ENCODE data around the gene TMEM221.
A peak's percentile ranks its signal among the peaks of the same experiment; 100 is the strongest.
"Not testable (repeated sequence)": the region's sequence is repeated elsewhere in the genome, so short reads cannot be mapped to it uniquely, and the experiment has no call there.

Gene TMEM221

DNA sequence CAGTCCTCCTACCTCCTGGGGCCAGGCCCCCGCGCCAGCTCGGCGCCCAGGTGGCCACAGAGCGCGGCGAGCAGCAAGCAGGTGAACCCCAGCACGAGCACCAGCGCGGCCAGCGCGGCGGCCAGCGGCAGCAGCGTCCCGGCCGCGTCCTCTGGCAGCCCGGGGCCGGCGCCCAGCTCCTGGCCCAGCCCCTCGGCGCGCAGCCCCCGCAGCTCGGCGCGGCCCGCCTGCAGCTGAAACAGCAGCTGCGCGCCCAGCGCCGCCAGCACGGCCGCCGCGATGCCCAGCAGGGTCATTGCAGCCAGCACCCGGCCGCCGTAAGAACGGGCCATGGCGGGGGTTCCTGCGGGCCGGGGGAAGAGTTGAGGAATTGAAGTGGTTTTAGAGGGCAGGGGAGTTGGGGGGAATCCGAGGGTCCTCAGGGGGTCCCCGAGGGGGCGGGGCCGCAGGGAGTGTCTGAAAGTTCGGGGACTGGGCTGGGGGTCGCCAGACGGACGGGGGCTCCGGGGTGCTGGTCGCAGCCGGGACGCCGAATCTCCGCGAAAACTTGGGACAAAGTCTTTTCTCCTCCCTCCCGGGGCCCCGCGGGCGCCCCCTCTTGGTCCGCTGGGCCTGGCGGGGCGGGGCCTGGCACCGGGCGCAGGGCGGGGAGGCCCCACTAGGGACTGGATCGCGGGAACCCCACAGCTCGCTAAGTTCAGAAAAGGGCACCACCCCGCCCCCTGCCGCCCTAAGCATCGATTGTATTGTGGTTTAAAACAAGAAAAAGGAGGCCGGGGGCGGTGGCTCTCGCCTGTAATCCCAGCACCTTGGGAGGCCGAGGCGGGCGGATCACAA lies at the start of gene TMEM221:
Gene TMEM221 (minus strand): TSS at position 538 of the 837 bp plus-strand sequence. CDS start 206 bp downstream, at position 332.
- peak; percentile 19 to 43 for DNase-seq (ENCODE audit: low read depth in 2 of 2)

DNA sequence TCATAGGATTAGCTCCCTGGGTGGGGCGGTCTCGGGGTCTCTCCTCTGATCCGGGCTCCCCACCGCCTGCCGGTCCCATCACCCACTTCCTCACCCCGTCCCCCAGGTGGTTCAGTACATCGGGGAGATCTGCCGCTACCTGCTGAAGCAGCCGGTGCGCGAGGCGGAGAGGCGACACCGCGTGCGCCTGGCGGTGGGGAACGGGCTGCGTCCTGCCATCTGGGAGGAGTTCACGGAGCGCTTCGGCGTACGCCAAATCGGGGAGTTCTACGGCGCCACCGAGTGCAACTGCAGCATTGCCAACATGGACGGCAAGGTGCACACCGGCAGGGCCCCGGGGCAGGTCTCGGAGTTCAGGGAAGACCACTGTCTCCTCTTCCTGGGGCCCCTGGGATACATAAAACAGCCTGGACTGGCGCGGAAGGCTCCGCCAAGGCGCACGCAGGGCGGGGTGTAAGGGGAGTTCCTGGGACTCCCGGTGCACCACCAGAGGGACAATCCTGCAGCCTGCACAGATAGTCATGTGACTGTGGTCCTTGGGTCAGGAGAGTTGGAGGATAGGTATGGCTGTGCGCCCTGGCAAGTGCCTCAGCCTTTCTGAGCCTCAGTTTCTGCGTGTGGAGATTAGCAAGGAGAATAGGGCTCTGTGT lies 48.8 kb upstream of the TMEM221 start:
- no peak for DNase-seq (ENCODE audit: low read depth in 2 of 2)

DNA sequence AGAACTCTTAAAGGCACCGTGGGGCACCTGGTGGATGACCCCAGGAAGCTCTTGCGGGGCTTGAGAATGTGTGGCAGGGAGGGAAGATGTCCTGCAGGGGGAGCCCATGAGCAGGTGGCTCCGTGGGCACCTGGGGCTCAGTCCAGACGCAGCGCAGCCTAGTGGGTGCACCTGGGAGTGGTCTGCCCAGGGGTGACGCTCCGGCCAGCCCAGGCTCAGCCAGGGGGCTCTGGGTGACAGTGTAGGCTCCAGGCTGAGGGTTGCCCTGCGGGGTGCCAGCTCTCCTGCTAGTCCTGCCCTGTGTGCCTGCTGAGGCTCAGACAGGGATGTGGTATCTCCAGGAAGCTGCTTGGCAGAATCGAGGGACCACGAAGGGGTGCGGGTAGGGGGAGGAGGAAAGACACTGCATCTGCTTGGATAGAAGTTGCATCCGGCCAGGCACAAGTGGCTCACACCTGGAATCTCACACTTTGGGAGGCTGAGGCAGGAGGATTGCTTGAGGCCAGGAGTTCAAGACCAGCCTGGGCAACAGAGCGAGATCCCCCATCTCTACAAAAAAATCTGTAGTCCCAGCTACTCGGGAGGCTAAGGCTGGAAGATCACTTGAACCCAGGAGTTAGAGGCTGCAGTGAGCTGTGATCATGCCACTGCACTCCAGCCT lies 48.0 kb upstream of the TMEM221 start:
- peak; percentile 82 to 83 for DNase-seq (ENCODE audit: low read depth in 2 of 2)

DNA sequence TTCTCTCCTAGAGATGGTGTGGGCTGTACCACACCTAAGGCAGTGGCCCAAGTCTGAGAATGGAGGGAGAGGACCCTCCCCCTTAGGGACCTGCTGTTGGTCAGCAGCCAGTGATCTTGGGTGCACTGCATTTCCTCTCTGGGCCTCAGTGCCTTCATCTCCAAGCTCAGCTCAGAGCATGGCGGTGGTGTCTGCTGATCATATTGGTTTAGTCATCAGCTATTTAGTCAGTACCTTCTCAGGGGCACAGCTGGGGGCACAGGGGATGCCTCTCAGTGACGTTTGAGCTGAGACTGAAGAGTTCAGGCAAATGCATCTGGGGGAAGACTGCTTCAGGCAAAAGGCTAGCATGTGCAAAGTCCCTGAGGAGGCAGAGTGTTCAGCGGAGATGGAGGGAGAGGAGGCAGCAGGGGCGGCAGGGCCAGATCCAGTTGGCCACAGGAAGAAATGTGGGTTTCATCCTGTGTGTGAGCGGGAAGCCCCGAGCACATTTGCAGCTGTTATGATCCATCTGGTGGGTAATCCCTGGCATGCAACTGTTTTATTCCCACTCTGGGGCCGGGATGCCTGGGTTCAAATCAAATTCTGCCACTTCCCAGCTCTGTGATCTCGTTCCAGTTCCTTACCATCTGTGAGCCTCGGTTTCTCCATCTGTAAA lies 47.3 kb upstream of the TMEM221 start:
- no peak for DNase-seq (ENCODE audit: low read depth in 2 of 2)

DNA sequence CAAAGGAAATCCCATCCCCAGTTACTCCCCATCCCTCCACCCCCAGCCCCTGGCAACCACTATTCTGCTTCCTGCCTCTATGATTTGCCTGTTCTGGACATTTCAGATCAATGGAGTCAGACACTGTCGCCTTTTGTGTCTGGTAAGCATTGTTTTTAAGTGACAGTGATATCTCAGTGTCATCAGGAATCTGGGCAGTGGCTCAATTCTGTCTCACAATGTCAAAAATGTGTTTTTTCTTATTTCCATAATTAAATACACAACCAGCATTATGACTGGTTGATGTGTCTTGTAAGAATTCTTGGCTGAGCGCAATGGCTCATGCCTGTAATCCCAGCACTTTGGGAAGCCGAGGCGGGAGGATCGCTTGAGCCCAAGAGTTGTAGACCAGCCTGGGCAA lies 42.8 kb upstream of the TMEM221 start:
- DNase-seq (ENCODE audit: low read depth in 2 of 2) = no peak

DNA sequence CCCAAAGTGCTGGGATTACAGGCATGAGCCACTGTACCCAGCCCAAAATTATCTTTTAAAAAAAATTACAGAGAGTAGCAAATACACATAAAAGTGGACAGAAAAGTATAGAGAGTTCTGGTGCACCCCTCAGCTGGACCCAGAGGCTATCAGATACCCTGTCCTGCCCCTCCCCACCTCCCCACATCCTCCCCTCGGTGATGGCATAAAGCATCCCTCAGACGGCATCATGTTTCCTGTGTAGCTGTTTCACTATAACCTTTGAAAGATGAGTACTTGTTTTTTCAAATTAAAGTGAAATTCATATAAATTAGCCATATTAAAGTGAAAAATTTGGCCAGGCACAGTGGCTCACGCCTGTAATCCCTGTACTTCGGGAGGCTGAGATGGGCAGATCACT lies 41.9 kb upstream of the TMEM221 start:
- DNase-seq (ENCODE audit: low read depth in 2 of 2) = no peak

DNA sequence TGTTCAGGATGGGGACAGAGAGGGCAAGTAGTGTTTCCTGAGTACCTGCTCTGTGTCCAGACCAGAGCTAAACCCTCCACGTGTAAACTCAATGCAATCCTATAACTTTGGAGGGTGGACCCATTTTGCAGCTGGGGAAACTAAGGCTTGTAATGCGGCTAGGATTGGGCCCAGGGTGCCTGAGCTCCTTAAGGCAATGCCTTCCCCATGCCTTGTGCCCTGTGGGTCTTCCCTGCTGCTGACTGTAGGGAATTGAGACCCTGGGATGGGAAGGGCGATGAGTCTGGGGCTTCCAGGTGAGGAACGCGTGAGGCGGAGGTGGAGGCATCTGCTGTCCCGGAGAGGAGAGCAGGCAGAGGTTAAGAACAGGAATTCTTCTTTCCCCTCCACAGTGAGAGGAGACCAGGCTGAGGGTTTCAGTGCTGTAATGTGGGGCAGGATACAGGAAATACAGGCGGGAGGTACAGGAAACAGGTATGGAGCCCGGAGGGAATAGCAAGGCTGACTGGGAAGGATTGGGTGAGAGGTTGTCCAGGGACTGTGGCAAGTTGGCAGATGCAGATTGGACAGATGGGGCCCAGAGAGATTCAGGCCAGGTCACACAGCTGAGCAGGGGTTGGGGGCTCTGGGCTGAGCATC lies 41.0 kb upstream of the TMEM221 start:
- DNase-seq (ENCODE audit: low read depth in 2 of 2) = no peak

DNA sequence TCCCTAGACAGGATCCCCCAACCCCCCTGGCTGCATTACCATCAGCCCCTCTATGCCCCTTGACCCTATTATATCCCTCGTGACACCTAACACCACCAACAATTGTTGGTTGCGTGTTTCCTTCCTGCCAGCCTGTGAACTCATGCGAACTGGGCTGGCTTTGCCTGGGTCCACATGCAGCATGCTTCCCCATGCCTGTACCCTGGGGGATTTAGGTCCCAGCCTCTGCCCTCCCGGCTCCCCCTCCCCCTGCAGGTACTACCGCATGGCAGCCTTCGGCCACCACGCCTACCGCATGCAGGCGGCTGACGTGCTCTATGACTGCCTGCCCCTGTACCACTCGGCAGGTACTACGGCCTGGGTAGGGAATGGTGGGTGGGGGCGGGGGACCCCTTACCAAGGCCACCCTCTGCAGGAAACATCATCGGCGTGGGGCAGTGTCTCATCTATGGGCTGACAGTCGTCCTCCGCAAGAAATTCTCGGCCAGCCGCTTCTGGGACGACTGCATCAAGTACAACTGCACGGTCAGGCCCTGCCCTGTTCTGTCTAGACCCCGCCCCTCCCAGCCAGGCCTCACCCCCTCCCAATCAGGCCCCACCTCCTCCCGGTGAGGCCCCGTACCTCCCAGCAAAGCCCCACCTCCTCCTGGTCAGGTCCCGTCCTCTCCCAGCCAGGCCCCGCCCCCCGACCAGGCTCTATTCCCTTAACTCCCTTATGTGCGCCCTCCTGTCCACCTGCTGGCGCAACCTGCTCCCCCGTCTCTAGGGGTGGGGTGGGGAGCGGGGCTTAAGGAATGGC lies 40.3 kb upstream of the TMEM221 start:
- peak; percentile 79 to 82 for DNase-seq (ENCODE audit: low read depth in 2 of 2)

DNA sequence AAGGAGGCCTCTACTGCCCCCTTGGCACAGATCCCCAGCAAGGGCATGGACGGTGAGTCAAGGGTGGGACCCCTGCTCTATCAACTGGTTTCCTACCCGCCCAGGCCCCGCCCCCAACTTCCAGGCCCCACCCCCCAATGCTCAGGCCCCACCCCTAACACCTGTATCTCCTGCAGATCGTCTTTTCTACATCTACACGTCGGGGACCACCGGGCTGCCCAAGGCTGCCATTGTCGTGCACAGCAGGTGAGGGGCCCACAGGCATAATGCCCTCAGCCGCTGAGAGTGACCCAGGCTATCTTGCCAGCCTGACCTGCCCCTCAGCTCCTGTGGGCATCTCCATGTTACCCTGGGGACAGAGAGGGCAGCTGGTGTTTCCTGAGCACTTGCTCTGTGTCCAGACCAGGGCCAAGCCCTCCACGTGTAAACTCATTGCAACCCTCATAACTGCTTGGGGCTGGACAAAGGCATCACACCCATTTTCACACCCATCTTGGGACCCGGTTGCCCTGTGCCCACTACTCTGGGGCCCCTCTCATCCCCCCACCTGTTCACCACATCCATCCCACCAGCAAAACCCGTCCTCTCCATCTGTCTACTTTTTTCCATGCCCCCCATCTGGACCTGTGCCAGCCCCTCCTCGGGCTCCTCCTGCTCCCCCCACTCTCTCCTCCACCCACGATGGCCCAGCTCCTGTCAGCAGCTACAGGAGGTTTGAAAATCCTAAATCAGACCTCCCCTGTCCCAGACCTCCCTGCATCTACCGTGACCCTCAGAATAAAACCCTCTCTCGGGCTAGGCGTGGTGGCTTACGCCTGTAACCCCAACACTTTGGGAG lies 39.0 kb upstream of the TMEM221 start:
- no peak for DNase-seq (ENCODE audit: low read depth in 2 of 2)

DNA sequence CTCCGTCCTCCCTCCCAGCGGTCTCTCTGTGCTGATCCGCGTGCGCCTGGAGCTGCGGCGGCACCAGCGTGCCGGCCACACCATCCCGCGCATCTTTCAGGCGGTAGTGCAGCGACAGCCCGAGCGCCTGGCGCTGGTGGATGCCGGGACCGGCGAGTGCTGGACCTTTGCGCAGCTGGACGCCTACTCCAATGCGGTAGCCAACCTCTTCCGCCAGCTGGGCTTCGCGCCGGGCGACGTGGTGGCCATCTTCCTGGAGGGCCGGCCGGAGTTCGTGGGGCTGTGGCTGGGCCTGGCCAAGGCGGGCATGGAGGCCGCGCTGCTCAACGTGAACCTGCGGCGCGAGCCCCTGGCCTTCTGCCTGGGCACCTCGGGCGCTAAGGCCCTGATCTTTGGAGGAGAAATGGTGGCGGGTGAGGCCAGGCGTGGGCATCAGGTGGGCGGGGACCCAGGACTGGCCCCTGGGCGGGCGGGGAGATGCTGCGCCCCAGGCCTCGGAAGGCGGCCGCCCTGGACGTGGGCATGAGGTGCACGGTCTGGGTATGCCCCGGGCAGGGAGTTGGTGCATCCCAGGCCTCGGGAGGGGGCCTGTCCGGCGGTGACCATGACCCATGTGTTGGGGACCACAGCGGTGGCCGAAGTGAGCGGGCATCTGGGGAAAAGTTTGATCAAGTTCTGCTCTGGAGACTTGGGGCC lies 38.2 kb upstream of the TMEM221 start:
- no peak for DNase-seq (ENCODE audit: low read depth in 2 of 2)

DNA sequence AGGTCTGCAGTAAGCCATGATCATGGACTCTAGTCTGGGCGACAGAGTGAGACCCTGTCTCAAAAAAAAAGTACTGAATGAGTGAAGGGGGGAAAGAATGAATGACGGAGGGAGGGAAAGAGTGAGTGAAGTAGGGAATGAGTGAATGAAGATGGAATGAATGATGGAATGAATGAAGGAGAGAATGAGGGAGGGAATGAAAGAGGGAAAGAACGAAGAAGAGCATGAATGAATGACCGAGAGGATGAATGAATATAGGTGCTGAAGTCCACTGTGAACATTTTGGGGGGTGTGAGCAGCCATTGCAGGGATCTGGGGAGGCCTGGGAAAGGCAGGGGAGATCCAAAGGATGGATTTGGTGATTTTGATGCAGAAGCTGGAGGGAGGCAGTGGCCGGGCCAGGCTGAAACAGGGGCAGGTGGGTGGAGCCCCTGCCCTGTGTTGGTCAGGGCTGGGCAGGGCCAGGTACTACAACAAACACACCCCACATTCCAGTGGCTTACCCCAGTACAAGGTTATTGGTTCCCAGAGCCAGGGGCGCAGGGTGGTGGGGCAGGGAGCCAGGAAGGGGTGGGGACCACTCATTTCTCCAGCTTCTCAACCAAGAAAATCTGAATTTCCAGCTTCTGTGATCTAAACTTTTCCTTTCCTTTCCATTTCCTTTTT lies 36.2 kb upstream of the TMEM221 start:
- DNase-seq (ENCODE audit: low read depth in 2 of 2) = no peak

DNA sequence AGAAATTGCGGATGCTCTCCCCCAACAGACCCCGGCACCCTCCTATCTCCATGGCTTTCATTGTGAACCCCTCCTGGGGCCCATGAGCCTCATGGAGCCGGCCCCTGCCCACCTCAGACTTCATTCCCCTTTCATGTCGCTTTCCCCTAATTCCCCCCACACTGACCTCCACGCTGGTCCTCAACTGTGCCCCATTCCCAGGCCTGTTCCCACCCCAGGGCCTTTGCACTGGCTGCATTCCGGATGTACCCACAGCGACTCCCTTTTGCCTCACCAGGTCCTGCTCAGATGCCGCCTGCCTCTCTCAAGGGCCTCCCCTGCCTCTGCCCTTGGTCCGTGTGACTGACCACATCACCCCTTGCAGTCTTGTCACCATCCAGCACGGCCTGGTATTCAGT lies 35.1 kb upstream of the TMEM221 start:
- no peak for DNase-seq (ENCODE audit: low read depth in 2 of 2)

DNA sequence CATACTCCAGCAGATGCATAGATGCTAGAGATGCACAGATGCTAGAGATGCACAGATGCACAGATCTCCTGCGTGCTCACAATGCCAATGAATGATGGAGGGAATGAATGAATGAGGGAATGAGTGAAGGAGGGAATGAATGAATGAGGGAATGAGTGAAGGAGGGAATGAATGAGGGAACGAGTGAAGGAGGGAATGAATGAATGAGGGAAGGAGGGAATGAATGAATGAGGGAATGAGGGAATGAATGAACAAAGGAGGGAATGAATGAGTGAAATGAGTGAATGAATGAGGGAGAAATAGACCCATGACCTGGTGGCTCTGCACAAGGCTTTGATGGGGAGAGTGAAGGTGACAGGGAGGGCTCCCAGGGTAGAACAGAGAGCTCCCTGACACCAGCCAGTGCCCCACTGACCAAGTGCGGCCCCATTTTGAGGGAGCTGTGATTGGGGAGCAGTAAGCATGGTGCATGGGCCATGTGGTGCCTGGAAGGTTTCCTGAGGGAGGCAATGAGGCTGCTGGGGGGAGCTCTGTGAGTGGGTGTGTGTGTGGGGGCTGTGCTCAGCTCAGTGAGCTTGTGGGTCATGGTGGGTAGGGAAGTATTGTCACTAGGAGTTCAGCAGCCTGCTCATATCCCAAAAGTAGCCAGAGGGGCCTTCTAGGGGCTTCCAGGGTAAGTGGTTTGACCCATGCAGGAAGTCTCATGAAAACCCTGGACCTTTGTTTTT lies 34.6 kb upstream of the TMEM221 start:
- no peak for DNase-seq (ENCODE audit: low read depth in 2 of 2)

DNA sequence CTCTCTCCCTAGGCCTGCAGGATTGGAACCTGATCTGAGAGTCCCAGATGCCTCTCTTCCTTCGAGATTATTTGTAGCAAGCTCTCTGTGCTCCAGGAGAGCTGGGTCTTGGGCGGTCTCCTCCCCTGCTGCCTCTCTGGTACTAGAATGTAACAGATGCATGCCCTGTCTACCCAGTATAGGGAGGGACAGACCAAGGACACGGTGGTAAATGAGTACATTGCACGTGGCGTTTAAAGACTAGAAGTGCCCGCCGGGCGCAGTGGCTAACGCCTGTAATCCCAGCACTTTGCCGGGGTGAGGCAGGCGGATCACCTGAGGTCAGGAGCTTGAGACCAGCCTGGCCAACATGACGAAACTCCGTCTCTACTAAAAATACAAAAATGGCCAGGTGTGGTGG lies 33.5 kb upstream of the TMEM221 start:
- DNase-seq (ENCODE audit: low read depth in 2 of 2) = no peak

DNA sequence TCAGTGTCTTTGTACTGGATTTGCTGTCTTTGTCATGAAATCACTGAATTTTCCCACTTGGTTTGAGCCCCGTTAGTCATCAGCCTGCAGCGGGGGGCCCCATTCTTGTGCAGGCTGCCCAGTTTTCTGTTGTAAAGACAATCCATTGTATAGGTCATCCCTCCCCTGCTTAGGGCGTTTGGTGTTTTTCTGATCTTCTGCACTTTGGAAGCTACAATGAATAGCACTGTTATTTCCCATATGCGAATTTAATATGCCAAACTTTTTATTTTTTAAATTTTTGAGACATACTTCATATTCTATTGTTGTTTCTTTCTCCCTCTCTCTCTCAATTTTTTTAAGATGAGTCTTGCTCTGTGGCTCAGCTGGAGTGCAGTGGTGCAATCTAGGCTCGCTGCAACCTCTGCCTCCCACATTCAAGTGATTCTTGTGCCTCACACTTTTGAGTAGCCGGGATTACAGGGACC lies 30.9 kb upstream of the TMEM221 start:
- DNase-seq (ENCODE audit: low read depth in 2 of 2) = no peak

DNA sequence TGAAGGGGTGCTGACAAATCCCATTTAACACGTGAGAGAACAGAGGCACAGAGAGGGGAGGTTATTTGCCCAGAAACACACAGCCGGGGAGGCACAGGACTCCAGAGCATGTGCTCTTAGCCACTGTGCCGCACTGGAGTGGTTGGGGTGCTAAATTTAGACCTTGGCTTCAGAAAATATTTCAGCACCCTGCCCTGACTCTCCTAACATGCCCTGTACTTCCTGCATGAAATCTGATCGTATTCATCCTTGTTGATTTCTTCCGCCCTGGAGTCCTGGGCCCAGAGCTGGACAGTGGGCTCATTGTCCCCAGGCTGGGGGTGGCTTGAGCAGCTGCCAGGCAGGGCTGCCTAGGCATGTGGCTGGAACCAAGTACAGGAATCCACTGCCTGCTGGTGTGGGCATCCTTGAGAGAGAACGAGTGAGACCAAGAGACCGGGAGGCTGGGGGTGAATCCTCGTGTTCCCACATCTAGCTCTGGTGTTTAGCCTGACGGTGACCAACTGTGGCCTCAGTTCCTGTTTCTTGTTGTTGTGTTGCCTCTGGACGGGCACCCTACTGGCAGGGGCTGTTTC lies 27.2 kb upstream of the TMEM221 start:
- DNase-seq (ENCODE audit: low read depth in 2 of 2) = no peak

DNA sequence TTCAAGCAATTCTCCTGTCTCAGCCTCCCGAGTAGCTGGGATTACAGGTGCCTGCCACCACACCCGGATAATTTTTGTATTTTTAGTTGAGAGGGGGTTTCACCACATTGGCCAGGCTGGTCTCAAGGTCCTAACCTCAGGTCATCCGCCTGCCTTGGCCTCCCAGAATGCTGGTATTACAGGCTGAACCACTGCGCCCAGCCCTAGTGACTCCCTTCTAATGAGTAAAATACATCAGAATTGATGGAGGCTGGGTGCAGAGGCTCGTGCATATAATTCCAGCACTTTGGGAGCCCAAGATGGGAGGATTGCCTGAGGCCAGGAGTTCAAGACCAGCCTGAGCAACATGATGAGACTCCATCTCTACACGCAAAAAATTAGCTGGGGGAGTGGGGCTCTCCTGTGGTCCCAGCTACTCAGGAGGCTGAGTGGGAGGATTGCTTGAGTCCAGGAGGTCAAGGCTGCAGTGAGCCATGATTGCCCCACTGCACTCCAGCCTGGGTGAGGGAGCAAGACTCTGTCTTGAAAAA lies 26.6 kb upstream of the TMEM221 start:
- DNase-seq (ENCODE audit: low read depth in 2 of 2) = not testable (repeated sequence)

Data from stimulated activated CD4-positive, alpha-beta T cell treated with anti-CD3 and anti-CD28 coated beads, Interleukin-15, amount 100 ng/mL, for 48 hours (primary cell).